IMR-90 (cell line): ENCODE measurements around the gene EXT2. TPM values are rescaled to one million over a fixed set of nuclear protein-coding genes. Genes with fewer than 3 reads are reported as not detected.

Experiments
- ATAC-seq: fragments of 200-7000 bp; cut with Tn5 transposase; 2 replicates; pipeline ENCODE4 v1.9.1; 2020; ENCODE audit warnings: low read depth, mild to moderate bottlenecking, moderate library complexity
- BruUV-seq: library from RNA; stranded (reverse); fragments of 400-500 nt; replicated peaks from 2 replicates; lab custom pipeline; 2021; lab: Mats Ljungman, UMichigan
- CTCF ChIA-PET: fragments of 300-600 bp; formaldehyde crosslinking; extraction: SDS; loops from one replicate; lab custom pipeline; 2021; ENCODE audit warnings: antibody characterized with exemption; lab: Yijun Ruan, JAX
- POLR2A ChIA-PET: fragments of 300-600 bp; sonication (Branson Sonifier 250); formaldehyde crosslinking; loops from one replicate; lab custom pipeline; 2022; ENCODE audit warnings: antibody characterized with exemption; ENCODE audit not compliant: unreplicated experiment; lab: Charles Lee
- DNase-seq: peaks from one replicate; pipeline ENCODE4 v3.0.0; 2013
- H2AFZ ChIP-seq: replicated peaks from 2 replicates; pipeline ENCODE3; 2013; ENCODE audit warnings: low read length, mild to moderate bottlenecking; ENCODE audit not compliant: poor library complexity
- H2AK5ac ChIP-seq: 2 replicates; pipeline ENCODE4 v1.6.1; 2013; ENCODE audit warnings: low read depth, low read length, inconsistent platforms
- H2AK9ac ChIP-seq: replicated peaks from 2 replicates; pipeline ENCODE3; 2013; ENCODE audit warnings: mild to moderate bottlenecking, low read depth, low read length, moderate library complexity; ENCODE audit not compliant: poor library complexity
- H2BK120ac ChIP-seq: 2 replicates; pipeline ENCODE4 v1.6.1; 2013; ENCODE audit warnings: low read depth, low read length, inconsistent platforms
- H2BK15ac ChIP-seq: 3 replicates; pipeline ENCODE4 v1.6.1; 2013; ENCODE audit warnings: low read depth, low read length, inconsistent platforms
- H2BK20ac ChIP-seq: 2 replicates; pipeline ENCODE4 v1.6.1; 2013; ENCODE audit warnings: low read depth, mild to moderate bottlenecking, inconsistent platforms, low read length, moderate library complexity
- H2BK5ac ChIP-seq: 2 replicates; pipeline ENCODE4 v1.6.1; 2013; ENCODE audit warnings: mild to moderate bottlenecking, low read depth, low read length, inconsistent platforms; ENCODE audit not compliant: poor library complexity, severe bottlenecking
- H3K14ac ChIP-seq: replicated peaks from 2 replicates; pipeline ENCODE4 v1.6.1; 2013; ENCODE audit warnings: low read depth, low read length, inconsistent platforms
- H3K18ac ChIP-seq: 2 replicates; pipeline ENCODE4 v1.6.1; 2013; ENCODE audit warnings: low read depth, low read length, control low read depth
- H3K23ac ChIP-seq: 2 replicates; pipeline ENCODE4 v1.6.1; 2013; ENCODE audit warnings: low read depth, low read length, inconsistent platforms
- H3K27ac ChIP-seq: 2 replicates; pipeline ENCODE4 v1.5.1; 2013; ENCODE audit warnings: mild to moderate bottlenecking, control low read depth, low read length; ENCODE audit not compliant: insufficient read depth
- H3K27me3 ChIP-seq: 2 replicates; pipeline ENCODE4 v1.6.1; 2013; ENCODE audit warnings: low read length; ENCODE audit not compliant: control insufficient read depth, insufficient read depth
- H3K36me3 ChIP-seq: 2 replicates; pipeline ENCODE4 v1.6.1; 2013; ENCODE audit warnings: low read length, mixed read lengths; ENCODE audit not compliant: control insufficient read depth, insufficient read depth
- H3K4ac ChIP-seq: 2 replicates; pipeline ENCODE4 v1.6.1; 2013; ENCODE audit warnings: low read depth, low read length, inconsistent platforms
- H3K4me1 ChIP-seq: 2 replicates; pipeline ENCODE4 v1.6.1; 2013; ENCODE audit warnings: low read length, mixed read lengths; ENCODE audit not compliant: control insufficient read depth, insufficient read depth
- H3K4me2 ChIP-seq: 2 replicates; pipeline ENCODE4 v1.6.1; 2013; ENCODE audit warnings: low read depth, mild to moderate bottlenecking, control low read depth, low read length, moderate library complexity
- H3K4me3 ChIP-seq: 2 replicates; pipeline ENCODE4 v1.5.1; 2013; ENCODE audit warnings: low read depth, mild to moderate bottlenecking, control low read depth, low read length, moderate library complexity; ENCODE audit not compliant: insufficient read depth
- H3K56ac ChIP-seq: 2 replicates; pipeline ENCODE4 v1.6.1; 2013; ENCODE audit warnings: low read length, inconsistent platforms; ENCODE audit not compliant: insufficient read depth; ENCODE audit errors: extremely low read depth
- H3K79me1 ChIP-seq, 2 experiments: 2 replicates each; pipeline ENCODE4 v1.6.1; 2013; ENCODE audit warnings: low read length in 2 of 2, inconsistent platforms in 1 of 2, low read depth in 1 of 2
- H3K9ac ChIP-seq: 2 replicates; pipeline ENCODE4 v1.6.1; 2013; ENCODE audit warnings: low read depth, low read length, control low read depth
- H3K9me1 ChIP-seq: 2 replicates; pipeline ENCODE4 v1.6.1; 2013; ENCODE audit warnings: low read length, inconsistent platforms; ENCODE audit not compliant: insufficient read depth
- H3K9me3 ChIP-seq: 2 replicates; pipeline ENCODE4 v1.6.1; 2013; ENCODE audit warnings: low read length; ENCODE audit not compliant: control insufficient read depth, insufficient read depth
- H4K20me1 ChIP-seq: 2 replicates; pipeline ENCODE4 v1.6.1; 2013; ENCODE audit warnings: low read length, inconsistent platforms; ENCODE audit not compliant: insufficient read depth
- H4K5ac ChIP-seq: 2 replicates; pipeline ENCODE4 v1.6.1; 2013; ENCODE audit warnings: mild to moderate bottlenecking, low read depth, low read length, control low read depth
- H4K8ac ChIP-seq, 2 experiments: 2 replicates each; pipeline ENCODE4 v1.6.1; 2013; ENCODE audit warnings: low read depth in 2 of 2, low read length in 2 of 2, control low read depth in 1 of 2, inconsistent platforms in 1 of 2
- H4K91ac ChIP-seq: 2 replicates; pipeline ENCODE4 v1.6.1; 2013; ENCODE audit warnings: low read depth, low read length, inconsistent platforms; ENCODE audit not compliant: insufficient read depth
- BHLHE40 ChIP-seq: fragments of 150-350 bp; IDR thresholded peaks from 2 replicates; pipeline ENCODE4 v1.6.1; 2016; ENCODE audit warnings: mild to moderate bottlenecking, low read depth, low read length
- CHD1 ChIP-seq: IDR thresholded peaks from 2 replicates; pipeline ENCODE4 v1.6.1; 2012; ENCODE audit warnings: low read depth, low read length, improper control_type of control experiment
- CTCF ChIP-seq: conservative IDR thresholded peaks from 2 replicates; pipeline ENCODE4 v1.5.1; 2012; ENCODE audit warnings: mild to moderate bottlenecking, low read depth, low read length, improper control_type of control experiment
- ELK1 ChIP-seq: fragments of 150-350 bp; IDR thresholded peaks from 2 replicates; pipeline ENCODE4 v1.6.1; 2016; ENCODE audit warnings: low read depth, mild to moderate bottlenecking, low read length, moderate library complexity, borderline replicate concordance
- FOS ChIP-seq: fragments of 150-350 bp; IDR thresholded peaks from 2 replicates; pipeline ENCODE4 v1.6.1; 2016; ENCODE audit warnings: low read depth, low read length
- MAFK ChIP-seq: IDR thresholded peaks from 2 replicates; pipeline ENCODE4 v1.6.1; 2012; ENCODE audit warnings: low read depth, low read length, improper control_type of control experiment
- MAZ ChIP-seq: IDR thresholded peaks from 2 replicates; pipeline ENCODE4 v1.6.1; 2012; ENCODE audit warnings: low read depth, mild to moderate bottlenecking, low read length, improper control_type of control experiment, moderate library complexity, borderline replicate concordance
- NFE2L2 ChIP-seq: fragments of 150-350 bp; IDR thresholded peaks from 2 replicates; pipeline ENCODE4 v1.6.1; 2016; ENCODE audit warnings: low read depth, mild to moderate bottlenecking, low read length
- POLR2A ChIP-seq: IDR thresholded peaks from 2 replicates; pipeline ENCODE4 v1.6.1; 2012; ENCODE audit warnings: mild to moderate bottlenecking, low read depth, low read length
- RAD21 ChIP-seq: IDR thresholded peaks from 2 replicates; pipeline ENCODE4 v1.6.1; 2012; ENCODE audit warnings: low read length, improper control_type of control experiment
- RCOR1 ChIP-seq: IDR thresholded peaks from 2 replicates; pipeline ENCODE4 v1.6.1; 2012; ENCODE audit warnings: mild to moderate bottlenecking, low read length, improper control_type of control experiment; ENCODE audit not compliant: insufficient replicate concordance
- RFX5 ChIP-seq: IDR thresholded peaks from 2 replicates; pipeline ENCODE4 v1.8.0; 2012; ENCODE audit warnings: low read depth, mild to moderate bottlenecking, low read length, moderate library complexity
- SMC3 ChIP-seq: fragments of 150-350 bp; IDR thresholded peaks from 2 replicates; pipeline ENCODE4 v1.6.1; 2016; ENCODE audit warnings: low read depth, mild to moderate bottlenecking, antibody characterized with exemption, low read length, moderate library complexity
- WGBS, 2 experiments: methylation state at CpG; one replicate each; pipeline versions ENCODE4 v1.1.5 to v1.1.7; 2013; ENCODE audit warnings: missing lambda C conversion rate in 2 of 2; ENCODE audit not compliant: insufficient read length in 1 of 2; ENCODE audit errors: extremely low coverage in 2 of 2; 5-methylcytosine and 5-hydroxymethylcytosine counted together
- dilution Hi-C: fragments of 300-500 bp; cut with HindIII; formaldehyde crosslinking; loops from one replicate; pipeline ENCODE4 v1.14.3; 2018; ENCODE audit warnings: low sequenced_read_pairs; ENCODE audit not compliant: unreplicated experiment
- in situ Hi-C: fragments of 300-500 bp; cut with MboI; formaldehyde crosslinking; loops from 3 replicates; pipeline ENCODE4 v1.14.3; 2019; ENCODE audit warnings: low sequenced_read_pairs, inconsistent platforms, mixed read lengths
- intact Hi-C: fragments of 100-400 bp; cut with micrococcal nuclease; formaldehyde crosslinking; loops from 2 replicates; pipeline ENCODE4 v1.10.0; 2022
- polyA plus RNA-seq, 3 experiments: library from polyadenylated mRNA; depleted of rRNA; stranded (reverse); fragments of >200 nt; gene quantifications; 2 replicates each; pipeline ENCODE4 v1.2.3, GENCODE V29; 2012; ENCODE audit warnings: low replicate concordance in 1 of 3
- total RNA-seq: library from RNA; depleted of rRNA; stranded (reverse); fragments of >200 nt; gene quantifications from 2 replicates; pipeline ENCODE4 v1.2.3, GENCODE V29; 2012
- TF ChIP-seq, protein P1 (sequence below): fragments of 150-350 bp; IDR thresholded peaks from 2 replicates; pipeline ENCODE4 v1.6.1; 2017; ENCODE audit warnings: mild to moderate bottlenecking, antibody characterized with exemption, low read length, low read depth

Gene EXT2
- total and polyA plus RNA-seq, 2 of the 4 experiments (the other 2 are of a cell fraction), result 75.0 to 85.3 TPM

DNA sequence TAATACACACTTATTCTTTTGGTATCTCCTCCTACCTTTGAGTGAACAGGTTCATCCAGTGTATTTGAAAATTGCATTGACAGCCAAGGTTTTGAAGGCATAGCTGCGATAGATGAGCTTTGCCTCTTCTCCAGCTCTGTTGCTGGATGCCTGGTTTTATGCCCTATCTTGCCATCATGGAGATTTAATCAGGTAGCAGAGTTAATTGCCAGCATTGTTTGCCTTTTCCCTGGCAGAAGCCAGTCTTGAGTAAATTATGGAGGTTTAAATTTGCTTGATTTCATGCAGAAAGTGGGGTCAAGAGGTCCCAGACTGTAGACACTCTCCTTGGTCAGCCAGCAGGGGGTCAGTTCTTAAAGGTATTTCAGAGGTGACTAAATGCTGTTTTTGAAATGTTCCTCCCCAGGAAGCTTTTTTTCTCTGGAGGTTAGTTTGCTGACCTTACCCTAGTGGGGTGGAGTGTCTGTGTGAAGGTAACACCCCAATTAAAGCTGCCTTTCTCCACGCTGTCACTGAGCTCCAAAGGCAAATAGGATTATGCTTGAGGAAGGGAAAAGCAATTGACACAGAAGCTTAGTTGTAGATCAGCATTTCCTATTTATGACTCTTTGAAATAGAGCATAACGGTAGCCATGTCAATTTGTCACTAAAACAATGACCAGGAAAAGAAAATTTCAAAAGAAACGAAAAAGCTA lies 96.0 kb downstream of the EXT2 start (continued):
- no peak for TF ChIP-seq MAZ

- H2BK120ac ChIP-seq, result no peak overlapping the region
- H3K36me3 ChIP-seq, result peaks cover 5% of the 10 kb centered on the region
- H3K14ac ChIP-seq, result no peak overlapping the region
- H2AK9ac ChIP-seq, result no peak overlapping the region
- no peak overlapping the region for H3K4me2 ChIP-seq
- no peak overlapping the region for H3K23ac ChIP-seq
- in situ Hi-C loops (no loop called here), intact Hi-C loops (no loop called here), dilution Hi-C loops (no loop called here)
- H3K27me3 ChIP-seq, result no peaks in the 10 kb centered on the region
- no peak overlapping the region for H3K56ac ChIP-seq
- no peak overlapping the region for H3K27ac ChIP-seq
- CTCF ChIA-PET, result no interaction called here
- H3K9ac ChIP-seq, result no peak overlapping the region
- no peak overlapping the region for H4K5ac ChIP-seq
- DNase-seq, result no peak
- no peaks in the 10 kb centered on the region for H4K20me1 ChIP-seq
- no peak overlapping the region for H2AK5ac ChIP-seq
- POLR2A ChIA-PET, result no interaction called here
- H2BK15ac ChIP-seq, result no peak overlapping the region
- ATAC-seq, result no peak
- H3K9me3 ChIP-seq, result peaks cover 12% of the 10 kb centered on the region
- H2BK20ac ChIP-seq, result no peak overlapping the region
- H4K8ac ChIP-seq, result no peak overlapping the region
- no peak overlapping the region for H3K18ac ChIP-seq
- WGBS, 2 experiments, result no CpG with 5 or more reads among the region's 2 CpGs
- peaks cover 2% of the 10 kb centered on the region; the same call in 1 of the 2 replicates for H3K4me1 ChIP-seq
- no peak overlapping the region for H4K91ac ChIP-seq
- no peak overlapping the region for H3K4ac ChIP-seq
- H3K79me1 ChIP-seq, result peaks cover 3 to 9% of the 10 kb centered on the region in 2 experiments; a peak in 2 of 4 replicates
- H3K4me3 ChIP-seq, result no peak overlapping the region
- BruUV-seq, result no TSS peak
- H2AFZ ChIP-seq, result no peak overlapping the region
- H3K9me1 ChIP-seq, result no peaks in the 10 kb centered on the region; the same call in 1 of the 2 replicates
- no peak overlapping the region for H2BK5ac ChIP-seq
- no peak for TF ChIP-seq CTCF
- TF ChIP-seq CHD1, result no peak
- TF ChIP-seq BHLHE40, result no peak
- TF ChIP-seq ELK1, result no peak
- no peak for TF ChIP-seq NFE2L2
- no peak for TF ChIP-seq MAFK
- TF ChIP-seq FOS, result no peak
- no peak for TF ChIP-seq RAD21
- no peak for TF ChIP-seq SMC3
- no peak for TF ChIP-seq POLR2A
- TF ChIP-seq RCOR1, result no peak
- TF ChIP-seq, protein P1, sequence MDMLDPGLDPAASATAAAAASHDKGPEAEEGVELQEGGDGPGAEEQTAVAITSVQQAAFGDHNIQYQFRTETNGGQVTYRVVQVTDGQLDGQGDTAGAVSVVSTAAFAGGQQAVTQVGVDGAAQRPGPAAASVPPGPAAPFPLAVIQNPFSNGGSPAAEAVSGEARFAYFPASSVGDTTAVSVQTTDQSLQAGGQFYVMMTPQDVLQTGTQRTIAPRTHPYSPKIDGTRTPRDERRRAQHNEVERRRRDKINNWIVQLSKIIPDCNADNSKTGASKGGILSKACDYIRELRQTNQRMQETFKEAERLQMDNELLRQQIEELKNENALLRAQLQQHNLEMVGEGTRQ, result no peak
- TF ChIP-seq RFX5, result no peak
Measured at GRCh38 chr11:44192017-44192385, 96.5 kb downstream of the EXT2 start.
